HAP-1 (cell line): ENCODE measurements around the gene ARMS2.
A peak's percentile ranks its signal among the peaks of the same experiment; 100 is the strongest.

ENCODE experiments used
- DNase-seq, 2 experiments: peaks; one replicate each; pipeline ENCODE4 v3.0.0-alpha.2; 2016 to 2020; ENCODE audit warnings: low spot score in 2 of 2
- H3K27me3 ChIP-seq: fragments of 250-450 bp; sonication (Bioruptor Pico); 2 replicates; pipeline ENCODE4 v1.5.1; 2020; ENCODE audit warnings: low read depth, mild to moderate bottlenecking, moderate library complexity
- H3K36me3 ChIP-seq: fragments of 250-450 bp; sonication (Bioruptor Pico); replicated peaks from 2 replicates; pipeline ENCODE4 v1.5.1; 2020; ENCODE audit warnings: mild to moderate bottlenecking
- H3K4me1 ChIP-seq: fragments of 250-450 bp; sonication (Bioruptor Pico); 2 replicates; pipeline ENCODE4 v1.5.1; 2020; ENCODE audit warnings: mild to moderate bottlenecking
- H3K4me3 ChIP-seq: fragments of 250-450 bp; sonication (Bioruptor Pico); 2 replicates; pipeline ENCODE4 v1.5.1; 2020; ENCODE audit warnings: mild to moderate bottlenecking, moderate library complexity
- H3K9me3 ChIP-seq: fragments of 250-450 bp; sonication (Bioruptor Pico); 2 replicates; pipeline ENCODE4 v1.5.1; 2020; ENCODE audit warnings: mild to moderate bottlenecking, moderate library complexity
- in situ Hi-C: fragments of 300-500 bp; cut with MboI; formaldehyde crosslinking; loops from 3 replicates; pipeline ENCODE4 v1.14.3; 2020; ENCODE audit warnings: low sequenced_read_pairs, inconsistent platforms, mixed read lengths

Gene ARMS2

GRCh38 chr10:122468926-122469781 lies 14.7 kb downstream of the ARMS2 start:
- Histone ChIP-seq H3K9me3 (no peaks in the 10 kb centered on the region), H3K27me3 (no peaks in the 10 kb centered on the region), H3K4me3 (no peak overlapping the region), H3K4me1 (no peaks in the 10 kb centered on the region), H3K36me3 (no peaks in the 10 kb centered on the region; the same call in 1 of the 2 replicates)
- DNase-seq = no peak
- in situ Hi-C loops = no loop called here

- Histone ChIP-seq H3K4me3 (no peak overlapping the region), H3K36me3 (no peaks in the 10 kb centered on the region; the same call in 1 of the 2 replicates), H3K27me3 (no peaks in the 10 kb centered on the region), H3K4me1 (peaks cover under 1% of the 10 kb centered on the region), H3K9me3 (no peaks in the 10 kb centered on the region)
- no peak for DNase-seq
- in situ Hi-C loops = no loop called here
Observed at GRCh38 chr10:122469848-122470247, 15.4 kb downstream of the ARMS2 start.

GRCh38 chr10:122471531-122472177 lies 17.2 kb downstream of the ARMS2 start:
- Histone ChIP-seq H3K4me3 (no peak overlapping the region), H3K36me3 (no peaks in the 10 kb centered on the region), H3K4me1 (peaks cover 13% of the 10 kb centered on the region), H3K9me3 (no peaks in the 10 kb centered on the region), H3K27me3 (no peaks in the 10 kb centered on the region)
- DNase-seq = no peak
- in situ Hi-C loops = no loop called here

DNA sequence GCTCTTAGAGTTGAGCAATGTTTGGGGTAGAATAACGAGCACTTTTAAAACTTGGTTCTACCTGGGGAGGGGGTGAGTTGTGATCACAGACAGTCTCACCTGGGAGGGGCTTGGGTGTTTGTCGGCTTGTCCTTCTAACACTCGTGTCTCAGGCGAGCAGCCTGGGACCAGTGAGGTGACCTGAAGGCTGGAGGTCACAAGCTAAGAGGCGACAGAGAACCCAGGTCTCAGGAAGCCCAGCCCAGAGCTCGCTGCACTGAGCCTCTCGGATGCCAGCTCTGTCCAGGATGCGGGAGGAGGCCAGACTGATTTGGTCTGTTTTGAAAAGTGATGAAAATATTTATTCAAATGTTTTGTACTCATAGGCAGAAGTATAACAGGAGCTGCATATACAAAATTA lies 18.7 kb downstream of the ARMS2 start:
- H3K9me3 ChIP-seq = no peaks in the 10 kb centered on the region
- no peak overlapping the region for H3K4me3 ChIP-seq
- DNase-seq = no peak
- peaks cover 13% of the 10 kb centered on the region for H3K4me1 ChIP-seq
- H3K27me3 ChIP-seq = no peaks in the 10 kb centered on the region
- in situ Hi-C loops = no loop called here
- no peaks in the 10 kb centered on the region for H3K36me3 ChIP-seq

DNA sequence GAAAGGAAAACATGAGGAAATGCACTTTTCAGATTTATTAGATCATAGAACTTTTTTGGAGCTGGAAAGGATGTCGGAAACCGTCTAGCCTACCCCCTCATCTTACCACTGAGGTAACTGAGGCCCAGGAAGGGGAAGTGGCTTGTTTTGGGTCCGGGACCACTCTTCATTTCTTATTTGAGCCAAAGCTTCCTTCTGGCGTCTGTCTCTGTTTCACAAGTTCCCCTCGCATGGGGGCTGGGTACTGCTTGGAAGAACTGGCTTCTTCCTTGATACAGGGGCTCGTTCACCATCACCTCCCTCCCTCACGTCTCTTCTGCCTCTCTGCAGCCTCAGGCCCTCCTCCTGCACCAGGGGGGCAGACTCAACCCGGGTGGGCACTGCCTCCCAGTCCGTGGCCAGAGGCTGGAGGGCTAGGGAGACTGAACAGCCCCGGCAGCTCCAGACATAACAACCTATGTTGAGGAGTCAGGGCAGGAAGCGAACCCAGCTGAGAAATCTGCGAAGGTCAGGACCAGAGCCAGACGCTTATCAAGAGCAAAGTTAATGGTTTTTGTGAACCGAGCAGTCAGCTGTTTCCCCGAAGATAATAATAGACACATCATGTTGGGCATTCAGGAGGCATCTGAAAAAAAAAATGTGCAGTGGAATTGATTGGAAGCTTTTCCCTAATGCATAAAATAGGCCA lies 19.8 kb downstream of the ARMS2 start:
- Histone ChIP-seq H3K4me3 (no peak overlapping the region), H3K9me3 (no peaks in the 10 kb centered on the region), H3K36me3 (no peaks in the 10 kb centered on the region), H3K27me3 (no peaks in the 10 kb centered on the region), H3K4me1 (peaks cover 13% of the 10 kb centered on the region)
- DNase-seq = no peak
- in situ Hi-C loops = no loop called here

DNA sequence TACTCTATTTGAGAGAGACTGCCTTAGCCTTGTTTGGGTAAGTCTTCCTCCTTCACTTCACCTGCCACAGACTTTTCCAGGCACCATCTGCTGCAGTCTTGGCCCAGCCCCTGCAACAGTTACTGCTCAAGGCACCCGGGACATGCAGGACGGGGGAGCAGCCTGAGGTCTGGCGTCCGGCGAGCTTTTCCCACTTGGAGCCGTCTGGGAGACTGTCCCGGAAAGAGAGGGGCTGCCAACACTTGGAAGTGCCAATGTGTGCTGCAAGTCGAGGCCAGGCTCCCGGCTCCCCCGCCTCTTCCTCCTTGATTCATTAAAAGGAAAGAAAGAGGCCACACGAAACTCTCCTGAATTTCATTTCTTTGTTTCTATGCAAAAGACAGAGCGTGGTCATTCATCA lies 20.6 kb downstream of the ARMS2 start:
- DNase-seq = peak in 1 of 2 experiments; percentile 61
- Histone ChIP-seq H3K4me3 (no peak overlapping the region), H3K27me3 (no peaks in the 10 kb centered on the region), H3K9me3 (no peaks in the 10 kb centered on the region), H3K36me3 (no peaks in the 10 kb centered on the region), H3K4me1 (peaks cover 13% of the 10 kb centered on the region)
- in situ Hi-C loops = no loop called here

GRCh38 chr10:122475591-122476332 lies 21.3 kb downstream of the ARMS2 start:
- H3K4me3 ChIP-seq = no peak overlapping the region
- no peaks in the 10 kb centered on the region for H3K27me3 ChIP-seq
- no peaks in the 10 kb centered on the region for H3K36me3 ChIP-seq
- in situ Hi-C loops = no loop called here
- no peaks in the 10 kb centered on the region for H3K9me3 ChIP-seq
- peaks cover 13% of the 10 kb centered on the region for H3K4me1 ChIP-seq
- DNase-seq = peak in 1 of 2 experiments; percentile 65

- in situ Hi-C loops = no loop called here
- DNase-seq = no peak
- no peaks in the 10 kb centered on the region for H3K27me3 ChIP-seq
- H3K4me3 ChIP-seq = no peak overlapping the region
- H3K36me3 ChIP-seq = no peaks in the 10 kb centered on the region
- no peaks in the 10 kb centered on the region for H3K9me3 ChIP-seq
- peaks cover 13% of the 10 kb centered on the region for H3K4me1 ChIP-seq
Observed at GRCh38 chr10:122476333-122476695, 21.9 kb downstream of the ARMS2 start.

DNA sequence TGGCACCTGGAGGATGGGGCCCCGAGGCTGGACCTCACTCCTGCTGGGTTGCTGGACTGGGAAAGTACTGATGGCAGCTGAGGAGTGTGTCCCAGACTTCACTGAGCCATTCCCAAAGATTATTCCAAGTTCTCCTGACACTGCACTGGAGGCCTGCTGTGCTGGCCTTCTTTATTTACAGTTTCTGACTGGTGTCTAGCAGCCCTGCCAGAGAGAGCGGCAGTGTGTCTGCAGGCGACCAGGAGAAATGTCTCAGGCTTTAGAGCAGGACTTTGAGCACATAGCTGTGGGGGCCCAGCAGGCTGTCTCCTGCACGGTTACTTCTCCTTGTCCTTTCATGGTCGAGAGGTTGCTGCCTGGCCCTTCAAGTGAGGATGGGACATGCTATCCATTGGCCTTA lies 23.0 kb downstream of the ARMS2 start:
- H3K27me3 ChIP-seq = no peaks in the 10 kb centered on the region
- H3K36me3 ChIP-seq = no peaks in the 10 kb centered on the region
- no peaks in the 10 kb centered on the region for H3K9me3 ChIP-seq
- H3K4me1 ChIP-seq = peaks cover 13% of the 10 kb centered on the region
- DNase-seq = no peak
- in situ Hi-C loops = no loop called here
- H3K4me3 ChIP-seq = no peak overlapping the region

DNA sequence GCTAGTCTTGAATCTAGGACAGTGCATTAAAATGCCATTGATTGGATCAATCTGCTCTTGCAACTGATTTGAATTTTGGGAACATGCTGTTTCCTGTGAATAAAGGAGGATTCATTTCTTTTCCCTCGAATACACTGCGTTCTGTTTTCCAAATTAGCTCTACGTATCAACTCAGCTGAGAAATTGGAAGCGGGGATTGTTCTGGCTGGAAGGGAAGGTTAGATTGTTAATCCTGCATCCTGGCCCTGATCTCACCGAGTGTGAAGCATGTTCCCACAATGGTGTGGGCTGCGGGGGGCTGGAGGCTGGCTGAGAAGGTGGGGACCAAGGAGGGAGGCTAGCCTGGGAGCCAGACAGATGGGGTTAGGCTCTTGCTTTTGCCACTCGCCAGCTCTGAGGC lies 24.5 kb downstream of the ARMS2 start:
- no peaks in the 10 kb centered on the region for H3K9me3 ChIP-seq
- H3K4me1 ChIP-seq = peaks cover 13% of the 10 kb centered on the region
- in situ Hi-C loops = no loop called here
- no peak overlapping the region for H3K4me3 ChIP-seq
- no peaks in the 10 kb centered on the region for H3K36me3 ChIP-seq
- no peak for DNase-seq
- no peaks in the 10 kb centered on the region for H3K27me3 ChIP-seq

DNA sequence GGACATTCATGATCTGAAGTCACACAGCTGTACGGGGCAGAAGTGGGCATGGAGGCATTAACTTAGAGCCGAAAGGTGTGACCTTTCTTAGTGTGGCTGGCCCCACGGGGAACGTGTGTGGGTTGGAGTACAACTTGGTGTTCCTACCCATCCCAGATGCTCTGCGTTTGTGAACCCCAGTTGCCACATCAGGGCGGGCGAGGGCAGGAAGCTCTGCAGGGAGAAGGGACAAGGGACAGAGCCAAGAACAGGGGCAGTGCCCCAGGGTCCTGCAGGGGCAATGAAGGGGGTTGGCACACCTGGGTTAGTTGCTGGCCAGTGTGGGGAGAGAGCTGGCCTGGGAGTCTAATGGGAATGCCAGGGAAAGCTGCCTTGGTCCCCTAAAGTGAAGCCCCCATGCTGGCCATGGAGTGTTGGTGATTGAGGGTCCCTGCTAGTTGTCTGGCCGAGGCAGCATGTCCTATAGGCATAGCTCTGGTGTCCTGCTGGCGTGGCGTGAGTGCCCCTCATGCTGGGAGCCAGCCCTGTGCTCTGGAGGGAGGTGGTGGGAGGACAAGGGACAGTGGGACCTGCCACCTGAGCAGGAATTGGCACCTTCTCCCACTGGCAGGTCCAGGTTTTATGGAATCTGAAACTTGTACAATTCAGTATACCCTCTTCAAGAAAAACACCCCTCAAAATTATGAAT lies 25.8 kb downstream of the ARMS2 start:
- Histone ChIP-seq H3K36me3 (no peaks in the 10 kb centered on the region), H3K4me3 (no peak overlapping the region), H3K9me3 (no peaks in the 10 kb centered on the region), H3K4me1 (peaks cover 7% of the 10 kb centered on the region), H3K27me3 (no peaks in the 10 kb centered on the region)
- DNase-seq = no peak
- in situ Hi-C loops = no loop called here

DNA sequence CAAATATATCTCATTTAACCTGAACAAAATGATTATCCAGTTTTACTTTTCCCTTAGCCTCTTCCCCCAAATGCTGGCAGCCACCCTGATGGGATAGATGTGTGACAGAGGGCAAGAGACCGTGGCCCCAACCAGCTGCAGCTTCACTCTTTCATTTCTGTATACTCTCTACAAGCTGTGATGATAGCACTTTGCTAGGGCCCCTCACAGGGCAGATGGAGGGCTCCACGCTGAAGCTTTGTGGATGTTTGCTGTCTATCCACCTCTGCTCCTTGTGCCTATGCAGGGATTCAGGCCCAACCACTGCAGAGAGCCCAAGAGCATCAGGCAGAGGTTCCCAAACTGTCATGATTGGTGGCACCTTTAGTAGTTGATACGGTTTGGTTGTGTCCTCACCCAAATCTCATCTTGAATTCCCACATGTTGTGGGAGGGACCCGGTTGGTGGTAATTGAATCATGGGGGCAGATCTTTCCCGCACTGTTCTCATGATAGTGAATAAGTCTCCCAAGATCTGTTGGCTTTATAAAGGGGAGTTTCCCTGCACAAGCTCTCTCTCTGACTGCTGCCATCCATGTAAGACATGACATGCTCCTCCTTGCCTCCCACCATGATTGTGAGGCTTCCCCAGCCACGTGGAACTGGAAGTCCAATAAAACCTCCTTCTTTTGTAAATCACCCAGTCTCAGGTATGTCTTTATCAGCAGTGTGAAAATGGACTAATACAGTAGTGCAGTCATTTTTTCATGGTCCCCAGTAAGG lies 27.0 kb downstream of the ARMS2 start:
- no peaks in the 10 kb centered on the region for H3K36me3 ChIP-seq
- no peak for DNase-seq
- H3K4me3 ChIP-seq = no peak overlapping the region
- H3K27me3 ChIP-seq = no peaks in the 10 kb centered on the region
- in situ Hi-C loops = no loop called here
- H3K4me1 ChIP-seq = no peaks in the 10 kb centered on the region
- no peaks in the 10 kb centered on the region for H3K9me3 ChIP-seq
